GM23338 (cell line): ENCODE data around the gene TUBA1B. TPM values are rescaled to one million over a fixed set of nuclear protein-coding genes. Genes with fewer than 3 reads are reported as not detected.

Experiments
- ATAC-seq: fragments of 200-7000 bp; cut with Tn5 transposase; 3 replicates; pipeline ENCODE4 v1.9.1; 2020
- DNase-seq: peaks from one replicate; pipeline ENCODE4 v3.0.0-alpha.2; 2015; ENCODE audit warnings: low spot score
- H2AFZ ChIP-seq: fragments of 200-600 bp; sonication (generic); 2 replicates; pipeline ENCODE4 v1.8.0; 2016; ENCODE audit warnings: antibody characterized with exemption, mild to moderate bottlenecking, moderate library complexity
- H3F3A ChIP-seq: fragments of 200-600 bp; sonication (generic); replicated peaks from 2 replicates; pipeline ENCODE4 v1.8.0; 2017; ENCODE audit warnings: antibody characterized with exemption, mixed run types, low read depth
- H3K27ac ChIP-seq: fragments of 200-600 bp; sonication (generic); 2 replicates; pipeline ENCODE4 v1.6.1; 2016; ENCODE audit warnings: low read depth
- H3K27me3 ChIP-seq: fragments of 200-600 bp; sonication (generic); 2 replicates; pipeline ENCODE4 v1.8.0; 2016; ENCODE audit warnings: mild to moderate bottlenecking, mixed run types, moderate library complexity; ENCODE audit not compliant: insufficient read depth
- H3K36me3 ChIP-seq: fragments of 200-600 bp; sonication (generic); 2 replicates; pipeline ENCODE4 v1.8.0; 2016; ENCODE audit warnings: mild to moderate bottlenecking; ENCODE audit not compliant: insufficient read depth
- H3K4me1 ChIP-seq: fragments of 200-600 bp; sonication (generic); 2 replicates; pipeline ENCODE4 v1.8.0; 2016; ENCODE audit warnings: mild to moderate bottlenecking, moderate library complexity; ENCODE audit not compliant: insufficient read depth
- H3K4me2 ChIP-seq: fragments of 200-600 bp; sonication (generic); 2 replicates; pipeline ENCODE4 v1.7.1; 2017; ENCODE audit warnings: mixed run types
- H3K4me3 ChIP-seq: fragments of 200-600 bp; sonication (generic); 2 replicates; pipeline ENCODE4 v1.6.1; 2016; ENCODE audit warnings: mixed run types
- H3K79me2 ChIP-seq: fragments of 200-600 bp; sonication (generic); replicated peaks from 2 replicates; pipeline ENCODE4 v1.8.0; 2017; ENCODE audit warnings: mild to moderate bottlenecking; ENCODE audit not compliant: insufficient read depth
- H3K9me2 ChIP-seq: fragments of 200-600 bp; sonication (generic); 2 replicates; pipeline ENCODE4 v1.8.0; 2017; ENCODE audit not compliant: insufficient read depth
- H4K20me1 ChIP-seq: fragments of 200-600 bp; sonication (generic); replicated peaks from 2 replicates; pipeline ENCODE4 v1.8.0; 2017; ENCODE audit warnings: mild to moderate bottlenecking; ENCODE audit not compliant: insufficient read depth
- H3K27ac Mint-ChIP-seq: 2 replicates; pipeline ENCODE4 v1.8.0; 2020; ENCODE audit warnings: inconsistent platforms, mild to moderate bottlenecking, moderate library complexity, mixed read lengths
- H3K27me3 Mint-ChIP-seq: 3 replicates; pipeline ENCODE4 v1.8.0; 2022; ENCODE audit warnings: low read depth, mild to moderate bottlenecking, moderate library complexity, mixed read lengths, inconsistent platforms; ENCODE audit not compliant: insufficient read depth, poor library complexity
- H3K36me3 Mint-ChIP-seq: 3 replicates; pipeline ENCODE4 v1.8.0; 2021; ENCODE audit warnings: low read depth, mild to moderate bottlenecking, inconsistent platforms, moderate library complexity, mixed read lengths
- H3K4me1 Mint-ChIP-seq: 3 replicates; pipeline ENCODE4 v1.8.0; 2020; ENCODE audit warnings: mild to moderate bottlenecking, inconsistent platforms, mixed read lengths
- H3K4me3 Mint-ChIP-seq: 3 replicates; pipeline ENCODE4 v1.8.0; 2021; ENCODE audit warnings: moderate library complexity, mild to moderate bottlenecking, inconsistent platforms, mixed read lengths
- H3K9me3 Mint-ChIP-seq: 3 replicates; pipeline ENCODE4 v1.8.0; 2020; ENCODE audit warnings: moderate library complexity, mild to moderate bottlenecking, inconsistent platforms, mixed read lengths
- CREB1 ChIP-seq: fragments of 250-450 bp; sonication (Bioruptor Pico); IDR thresholded peaks from 2 replicates; pipeline ENCODE4 v1.5.0; 2020; ENCODE audit warnings: low read depth, mild to moderate bottlenecking, moderate library complexity
- EZH2 ChIP-seq: fragments of 200-600 bp; sonication (generic); IDR thresholded peaks from one replicate; pipeline ENCODE4 v1.8.0; 2017; ENCODE audit warnings: antibody characterized with exemption, mild to moderate bottlenecking, low read depth; ENCODE audit not compliant: unreplicated experiment
- EZH2phosphoT487 ChIP-seq: fragments of 200-600 bp; sonication (generic); IDR thresholded peaks from one replicate; pipeline ENCODE4 v1.8.1; 2018; ENCODE audit warnings: antibody characterized with exemption; ENCODE audit not compliant: unreplicated experiment
- JUNB ChIP-seq: IDR thresholded peaks from one replicate; pipeline ENCODE4 v1.6.1; 2016; ENCODE audit warnings: antibody characterized with exemption; ENCODE audit not compliant: unreplicated experiment
- NANOG ChIP-seq: IDR thresholded peaks from 2 replicates; pipeline ENCODE4 v1.6.1; 2016; ENCODE audit warnings: antibody characterized with exemption, borderline replicate concordance
- POLR2AphosphoS5 ChIP-seq: IDR thresholded peaks from 2 replicates; pipeline ENCODE4 v1.6.1; 2016; ENCODE audit warnings: antibody characterized with exemption, low read depth
- STAT1 ChIP-seq: IDR thresholded peaks from one replicate; pipeline ENCODE4 v1.6.1; 2016; ENCODE audit warnings: antibody characterized with exemption; ENCODE audit not compliant: unreplicated experiment
- ZNF114 ChIP-seq: fragments of 250-450 bp; sonication (Bioruptor Pico); IDR thresholded peaks from 2 replicates; pipeline ENCODE4 v1.5.0; 2020; ENCODE audit warnings: mild to moderate bottlenecking, moderate library complexity
- ZNF331 ChIP-seq: fragments of 250-450 bp; sonication (Bioruptor Pico); IDR thresholded peaks from 2 replicates; pipeline ENCODE4 v1.5.0; 2020; ENCODE audit warnings: low read depth, mild to moderate bottlenecking, moderate library complexity
- polyA plus RNA-seq: library from polyadenylated mRNA; unstranded; fragments of >200 nt; fragmentation: Nextera tagmentation; extraction: Ambion mirVana; gene quantifications from 2 replicates; pipeline ENCODE4 v1.2.1, GENCODE V29; 2016
- total RNA-seq: library from RNA; depleted of rRNA; stranded (reverse); fragments of >200 nt; shearing (Covaris generic); gene quantifications from 2 replicates; pipeline ENCODE4 v1.2.3, GENCODE V29; 2014
- TF ChIP-seq, protein P1 (sequence below): fragments of 250-450 bp; sonication (Bioruptor Pico); IDR thresholded peaks from 2 replicates; pipeline ENCODE4 v1.5.0; 2020; ENCODE audit warnings: mild to moderate bottlenecking, moderate library complexity
- TF ChIP-seq, protein P2 (sequence below): IDR thresholded peaks from 2 replicates; pipeline ENCODE4 v1.6.1; 2016; ENCODE audit warnings: antibody characterized with exemption
- TF ChIP-seq, protein P3 (sequence below): IDR thresholded peaks from one replicate; pipeline ENCODE4 v1.6.1; 2018; ENCODE audit warnings: antibody characterized with exemption; ENCODE audit not compliant: unreplicated experiment
- TF ChIP-seq, protein P4 (sequence below), 2 experiments: fragments of 200-600 bp in 1 of 2; sonication (generic) in 1 of 2; conservative IDR thresholded peaks; 2 replicates each; pipeline versions ENCODE4 v1.5.1 to v1.6.1; 2016 to 2017; ENCODE audit warnings: antibody characterized with exemption in 2 of 2, low read depth in 2 of 2, mild to moderate bottlenecking in 2 of 2, moderate library complexity in 1 of 2

TUBA1B gene
- total and polyA plus RNA-seq, 2 experiments from 2014 or later = 1,116 to 2,718 TPM

DNA sequence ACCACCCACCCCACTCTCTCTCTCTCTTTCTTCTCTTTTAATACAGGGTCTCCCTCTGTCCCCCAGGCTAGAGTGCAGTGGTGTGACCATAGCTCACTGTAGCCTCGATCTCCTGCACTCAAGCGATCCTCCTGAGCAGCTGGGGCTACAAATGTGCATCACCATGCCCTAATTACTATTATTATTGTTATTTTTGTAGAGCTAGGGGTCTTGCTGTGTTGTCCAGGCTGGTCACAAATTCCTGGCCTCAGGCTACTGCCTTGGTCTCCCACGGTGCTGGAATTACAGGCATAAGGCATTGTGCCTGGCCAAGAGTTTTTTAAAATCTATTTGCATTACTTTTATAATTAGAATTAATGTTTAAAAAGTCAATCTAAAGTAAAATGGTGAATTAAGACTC is 23.0 kb upstream of the TUBA1B start:
- no peak overlapping the region for H3K27ac Mint-ChIP-seq
- H3K27me3 Mint-ChIP-seq = peaks cover 5% of the 10 kb centered on the region
- no peaks in the 10 kb centered on the region for H3K4me1 Mint-ChIP-seq
- no peak overlapping the region for H2AFZ ChIP-seq
- no peak overlapping the region for H3K4me3 ChIP-seq
- no peaks in the 10 kb centered on the region for H3F3A ChIP-seq
- ATAC-seq = no peak
- H4K20me1 ChIP-seq = no peaks in the 10 kb centered on the region
- no peak overlapping the region for H3K4me3 Mint-ChIP-seq
- H3K27me3 ChIP-seq = no peaks in the 10 kb centered on the region
- H3K4me1 ChIP-seq = no peaks in the 10 kb centered on the region
- no peaks in the 10 kb centered on the region for H3K36me3 Mint-ChIP-seq
- H3K9me3 Mint-ChIP-seq = no peaks in the 10 kb centered on the region
- TF ChIP-seq, protein P1, sequence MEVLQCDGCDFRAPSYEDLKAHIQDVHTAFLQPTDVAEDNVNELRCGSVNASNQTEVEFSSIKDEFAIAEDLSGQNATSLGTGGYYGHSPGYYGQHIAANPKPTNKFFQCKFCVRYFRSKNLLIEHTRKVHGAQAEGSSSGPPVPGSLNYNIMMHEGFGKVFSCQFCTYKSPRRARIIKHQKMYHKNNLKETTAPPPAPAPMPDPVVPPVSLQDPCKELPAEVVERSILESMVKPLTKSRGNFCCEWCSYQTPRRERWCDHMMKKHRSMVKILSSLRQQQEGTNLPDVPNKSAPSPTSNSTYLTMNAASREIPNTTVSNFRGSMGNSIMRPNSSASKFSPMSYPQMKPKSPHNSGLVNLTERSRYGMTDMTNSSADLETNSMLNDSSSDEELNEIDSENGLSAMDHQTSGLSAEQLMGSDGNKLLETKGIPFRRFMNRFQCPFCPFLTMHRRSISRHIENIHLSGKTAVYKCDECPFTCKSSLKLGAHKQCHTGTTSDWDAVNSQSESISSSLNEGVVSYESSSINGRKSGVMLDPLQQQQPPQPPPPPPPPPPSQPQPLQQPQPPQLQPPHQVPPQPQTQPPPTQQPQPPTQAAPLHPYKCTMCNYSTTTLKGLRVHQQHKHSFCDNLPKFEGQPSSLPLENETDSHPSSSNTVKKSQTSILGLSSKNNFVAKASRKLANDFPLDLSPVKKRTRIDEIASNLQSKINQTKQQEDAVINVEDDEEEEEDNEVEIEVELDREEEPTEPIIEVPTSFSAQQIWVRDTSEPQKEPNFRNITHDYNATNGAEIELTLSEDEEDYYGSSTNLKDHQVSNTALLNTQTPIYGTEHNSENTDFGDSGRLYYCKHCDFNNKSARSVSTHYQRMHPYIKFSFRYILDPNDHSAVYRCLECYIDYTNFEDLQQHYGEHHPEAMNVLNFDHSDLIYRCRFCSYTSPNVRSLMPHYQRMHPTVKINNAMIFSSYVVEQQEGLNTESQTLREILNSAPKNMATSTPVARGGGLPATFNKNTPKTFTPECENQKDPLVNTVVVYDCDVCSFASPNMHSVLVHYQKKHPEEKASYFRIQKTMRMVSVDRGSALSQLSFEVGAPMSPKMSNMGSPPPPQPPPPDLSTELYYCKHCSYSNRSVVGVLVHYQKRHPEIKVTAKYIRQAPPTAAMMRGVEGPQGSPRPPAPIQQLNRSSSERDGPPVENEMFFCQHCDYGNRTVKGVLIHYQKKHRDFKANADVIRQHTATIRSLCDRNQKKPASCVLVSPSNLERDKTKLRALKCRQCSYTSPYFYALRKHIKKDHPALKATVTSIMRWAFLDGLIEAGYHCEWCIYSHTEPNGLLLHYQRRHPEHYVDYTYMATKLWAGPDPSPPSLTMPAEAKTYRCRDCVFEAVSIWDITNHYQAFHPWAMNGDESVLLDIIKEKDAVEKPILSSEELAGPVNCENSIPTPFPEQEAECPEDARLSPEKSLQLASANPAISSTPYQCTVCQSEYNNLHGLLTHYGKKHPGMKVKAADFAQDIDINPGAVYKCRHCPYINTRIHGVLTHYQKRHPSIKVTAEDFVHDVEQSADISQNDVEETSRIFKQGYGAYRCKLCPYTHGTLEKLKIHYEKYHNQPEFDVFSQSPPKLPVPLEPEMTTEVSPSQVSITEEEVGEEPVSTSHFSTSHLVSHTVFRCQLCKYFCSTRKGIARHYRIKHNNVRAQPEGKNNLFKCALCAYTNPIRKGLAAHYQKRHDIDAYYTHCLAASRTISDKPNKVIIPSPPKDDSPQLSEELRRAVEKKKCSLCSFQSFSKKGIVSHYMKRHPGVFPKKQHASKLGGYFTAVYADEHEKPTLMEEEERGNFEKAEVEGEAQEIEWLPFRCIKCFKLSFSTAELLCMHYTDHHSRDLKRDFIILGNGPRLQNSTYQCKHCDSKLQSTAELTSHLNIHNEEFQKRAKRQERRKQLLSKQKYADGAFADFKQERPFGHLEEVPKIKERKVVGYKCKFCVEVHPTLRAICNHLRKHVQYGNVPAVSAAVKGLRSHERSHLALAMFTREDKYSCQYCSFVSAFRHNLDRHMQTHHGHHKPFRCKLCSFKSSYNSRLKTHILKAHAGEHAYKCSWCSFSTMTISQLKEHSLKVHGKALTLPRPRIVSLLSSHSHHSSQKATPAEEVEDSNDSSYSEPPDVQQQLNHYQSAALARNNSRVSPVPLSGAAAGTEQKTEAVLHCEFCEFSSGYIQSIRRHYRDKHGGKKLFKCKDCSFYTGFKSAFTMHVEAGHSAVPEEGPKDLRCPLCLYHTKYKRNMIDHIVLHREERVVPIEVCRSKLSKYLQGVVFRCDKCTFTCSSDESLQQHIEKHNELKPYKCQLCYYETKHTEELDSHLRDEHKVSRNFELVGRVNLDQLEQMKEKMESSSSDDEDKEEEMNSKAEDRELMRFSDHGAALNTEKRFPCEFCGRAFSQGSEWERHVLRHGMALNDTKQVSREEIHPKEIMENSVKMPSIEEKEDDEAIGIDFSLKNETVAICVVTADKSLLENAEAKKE (CRISPR knock-in tag) = no peak
- TF ChIP-seq, protein P2, sequence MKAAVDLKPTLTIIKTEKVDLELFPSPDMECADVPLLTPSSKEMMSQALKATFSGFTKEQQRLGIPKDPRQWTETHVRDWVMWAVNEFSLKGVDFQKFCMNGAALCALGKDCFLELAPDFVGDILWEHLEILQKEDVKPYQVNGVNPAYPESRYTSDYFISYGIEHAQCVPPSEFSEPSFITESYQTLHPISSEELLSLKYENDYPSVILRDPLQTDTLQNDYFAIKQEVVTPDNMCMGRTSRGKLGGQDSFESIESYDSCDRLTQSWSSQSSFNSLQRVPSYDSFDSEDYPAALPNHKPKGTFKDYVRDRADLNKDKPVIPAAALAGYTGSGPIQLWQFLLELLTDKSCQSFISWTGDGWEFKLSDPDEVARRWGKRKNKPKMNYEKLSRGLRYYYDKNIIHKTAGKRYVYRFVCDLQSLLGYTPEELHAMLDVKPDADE = no peak
- TF ChIP-seq POLR2AphosphoS5 (no peak), CREB1 (CRISPR knock-in tag) (no peak), ZNF331 (no peak), NANOG (no peak), JUNB (no peak), EZH2 (no peak), EZH2phosphoT487 (no peak), ZNF114 (CRISPR knock-in tag) (no peak), STAT1 (no peak)
- TF ChIP-seq, protein P3, sequence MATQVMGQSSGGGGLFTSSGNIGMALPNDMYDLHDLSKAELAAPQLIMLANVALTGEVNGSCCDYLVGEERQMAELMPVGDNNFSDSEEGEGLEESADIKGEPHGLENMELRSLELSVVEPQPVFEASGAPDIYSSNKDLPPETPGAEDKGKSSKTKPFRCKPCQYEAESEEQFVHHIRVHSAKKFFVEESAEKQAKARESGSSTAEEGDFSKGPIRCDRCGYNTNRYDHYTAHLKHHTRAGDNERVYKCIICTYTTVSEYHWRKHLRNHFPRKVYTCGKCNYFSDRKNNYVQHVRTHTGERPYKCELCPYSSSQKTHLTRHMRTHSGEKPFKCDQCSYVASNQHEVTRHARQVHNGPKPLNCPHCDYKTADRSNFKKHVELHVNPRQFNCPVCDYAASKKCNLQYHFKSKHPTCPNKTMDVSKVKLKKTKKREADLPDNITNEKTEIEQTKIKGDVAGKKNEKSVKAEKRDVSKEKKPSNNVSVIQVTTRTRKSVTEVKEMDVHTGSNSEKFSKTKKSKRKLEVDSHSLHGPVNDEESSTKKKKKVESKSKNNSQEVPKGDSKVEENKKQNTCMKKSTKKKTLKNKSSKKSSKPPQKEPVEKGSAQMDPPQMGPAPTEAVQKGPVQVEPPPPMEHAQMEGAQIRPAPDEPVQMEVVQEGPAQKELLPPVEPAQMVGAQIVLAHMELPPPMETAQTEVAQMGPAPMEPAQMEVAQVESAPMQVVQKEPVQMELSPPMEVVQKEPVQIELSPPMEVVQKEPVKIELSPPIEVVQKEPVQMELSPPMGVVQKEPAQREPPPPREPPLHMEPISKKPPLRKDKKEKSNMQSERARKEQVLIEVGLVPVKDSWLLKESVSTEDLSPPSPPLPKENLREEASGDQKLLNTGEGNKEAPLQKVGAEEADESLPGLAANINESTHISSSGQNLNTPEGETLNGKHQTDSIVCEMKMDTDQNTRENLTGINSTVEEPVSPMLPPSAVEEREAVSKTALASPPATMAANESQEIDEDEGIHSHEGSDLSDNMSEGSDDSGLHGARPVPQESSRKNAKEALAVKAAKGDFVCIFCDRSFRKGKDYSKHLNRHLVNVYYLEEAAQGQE = no peak
- TF ChIP-seq, protein P4, sequence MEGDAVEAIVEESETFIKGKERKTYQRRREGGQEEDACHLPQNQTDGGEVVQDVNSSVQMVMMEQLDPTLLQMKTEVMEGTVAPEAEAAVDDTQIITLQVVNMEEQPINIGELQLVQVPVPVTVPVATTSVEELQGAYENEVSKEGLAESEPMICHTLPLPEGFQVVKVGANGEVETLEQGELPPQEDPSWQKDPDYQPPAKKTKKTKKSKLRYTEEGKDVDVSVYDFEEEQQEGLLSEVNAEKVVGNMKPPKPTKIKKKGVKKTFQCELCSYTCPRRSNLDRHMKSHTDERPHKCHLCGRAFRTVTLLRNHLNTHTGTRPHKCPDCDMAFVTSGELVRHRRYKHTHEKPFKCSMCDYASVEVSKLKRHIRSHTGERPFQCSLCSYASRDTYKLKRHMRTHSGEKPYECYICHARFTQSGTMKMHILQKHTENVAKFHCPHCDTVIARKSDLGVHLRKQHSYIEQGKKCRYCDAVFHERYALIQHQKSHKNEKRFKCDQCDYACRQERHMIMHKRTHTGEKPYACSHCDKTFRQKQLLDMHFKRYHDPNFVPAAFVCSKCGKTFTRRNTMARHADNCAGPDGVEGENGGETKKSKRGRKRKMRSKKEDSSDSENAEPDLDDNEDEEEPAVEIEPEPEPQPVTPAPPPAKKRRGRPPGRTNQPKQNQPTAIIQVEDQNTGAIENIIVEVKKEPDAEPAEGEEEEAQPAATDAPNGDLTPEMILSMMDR (conservative IDR thresholded peaks at IDR 0.05; ENCODE audit: low read depth in 2 of 2) = no peak
- H3K36me3 ChIP-seq = no peaks in the 10 kb centered on the region
- H3K9me2 ChIP-seq = no peaks in the 10 kb centered on the region
- H3K79me2 ChIP-seq = no peaks in the 10 kb centered on the region
- DNase-seq = no peak
- no peak overlapping the region for H3K27ac ChIP-seq
- H3K4me2 ChIP-seq = no peak overlapping the region
